OCI-M1 (cell line): Measurements from ENCODE around the gene DCLK3.

Source experiments
- DNase-seq: peaks from one replicate; lab custom pipeline; 2025; lab: John Stamatoyannopoulos, UW

DCLK3 gene

GRCh38 chr3:36709826-36710365 lies 54.5 kb downstream of the DCLK3 start:
- no peak for DNase-seq

- no peak for DNase-seq
Observed at GRCh38 chr3:36709281-36709680, 55.1 kb downstream of the DCLK3 start.

GRCh38 chr3:36707623-36708409 lies 56.5 kb downstream of the DCLK3 start:
- DNase-seq, result peak; percentile 53

GRCh38 chr3:36705015-36705414 lies 59.3 kb downstream of the DCLK3 start:
- DNase-seq, result no peak

- no peak for DNase-seq
Observed at GRCh38 chr3:36704280-36704679, 60.1 kb downstream of the DCLK3 start.

- DNase-seq, result no peak
Observed at GRCh38 chr3:36701249-36701572, 63.1 kb downstream of the DCLK3 start.

GRCh38 chr3:36700537-36701248 lies 63.7 kb downstream of the DCLK3 start:
- peak; percentile 85 for DNase-seq

- DNase-seq, result no peak
Observed at GRCh38 chr3:36698314-36698713, 66.0 kb downstream of the DCLK3 start.

GRCh38 chr3:36697229-36698001 lies 66.9 kb downstream of the DCLK3 start:
- DNase-seq, result peak; percentile 31

GRCh38 chr3:36696799-36697198 lies 67.6 kb downstream of the DCLK3 start:
- no peak for DNase-seq

- no peak for DNase-seq
Observed at GRCh38 chr3:36695769-36696137, 68.6 kb downstream of the DCLK3 start.

- no peak for DNase-seq
Observed at GRCh38 chr3:36695113-36695768, 69.1 kb downstream of the DCLK3 start.

GRCh38 chr3:36693670-36694069 lies 70.7 kb downstream of the DCLK3 start:
- peak; percentile 12 for DNase-seq

- no peak for DNase-seq
Observed at GRCh38 chr3:36689560-36689959, 74.8 kb downstream of the DCLK3 start.

GRCh38 chr3:36688815-36689214 lies 75.5 kb downstream of the DCLK3 start:
- no peak for DNase-seq

- no peak for DNase-seq
Observed at GRCh38 chr3:36686516-36686915, 77.8 kb downstream of the DCLK3 start.

GRCh38 chr3:36681867-36682266 lies 82.5 kb downstream of the DCLK3 start:
- DNase-seq, result peak; percentile 78

GRCh38 chr3:36680952-36681351 lies 83.4 kb downstream of the DCLK3 start:
- peak; percentile 30 for DNase-seq

GRCh38 chr3:36679384-36680200 lies 84.8 kb downstream of the DCLK3 start:
- peak; percentile 89 for DNase-seq

GRCh38 chr3:36678216-36679013 lies 85.9 kb downstream of the DCLK3 start:
- DNase-seq, result peak; percentile 57
